ENCODE measurements around the gene AMACR.
"Not testable (repeated sequence)": the region's sequence is repeated elsewhere in the genome, so short reads cannot be mapped to it uniquely, and the experiment has no call there.

The AMACR gene

GRCh38 chr5:34016750-34017149 is 8.9 kb upstream of the AMACR start:
- no peak for DNase-seq (ENCODE audit: low read depth)
- H3K4me3 ChIP-seq (ENCODE audit: low read depth, low read length): no peak overlapping the region
- TF ChIP-seq CTCF (IDR thresholded peaks at IDR 0.05; ENCODE audit: insufficient read depth, low read depth, low read length, missing control alignments): no peak

- DNase-seq (ENCODE audit: low read depth): no peak
- H3K4me3 ChIP-seq (ENCODE audit: low read depth, low read length): no peak overlapping the region
- TF ChIP-seq CTCF (IDR thresholded peaks at IDR 0.05; ENCODE audit: insufficient read depth, low read depth, low read length, missing control alignments): no peak
These were observed 8.4 kb upstream of the AMACR start for GRCh38 chr5:34016222-34016621.

- H3K4me3 ChIP-seq (ENCODE audit: low read depth, low read length): no peak overlapping the region
- TF ChIP-seq CTCF (IDR thresholded peaks at IDR 0.05; ENCODE audit: insufficient read depth, low read depth, low read length, missing control alignments): no peak
- DNase-seq (ENCODE audit: low read depth): peak; percentile 6
These were observed 7.4 kb upstream of the AMACR start for GRCh38 chr5:34015120-34015822.

- no peak for TF ChIP-seq CTCF (IDR thresholded peaks at IDR 0.05; ENCODE audit: insufficient read depth, low read depth, low read length, missing control alignments)
- no peak overlapping the region for H3K4me3 ChIP-seq (ENCODE audit: low read depth, low read length)
- no peak for DNase-seq (ENCODE audit: low read depth)
These were observed 6.8 kb upstream of the AMACR start for GRCh38 chr5:34014626-34015025.

- TF ChIP-seq CTCF (IDR thresholded peaks at IDR 0.05; ENCODE audit: insufficient read depth, low read depth, low read length, missing control alignments): no peak
- H3K4me3 ChIP-seq (ENCODE audit: low read depth, low read length): no peak overlapping the region
- no peak for DNase-seq (ENCODE audit: low read depth)
These were observed 5.7 kb upstream of the AMACR start for GRCh38 chr5:34013547-34013946.

GRCh38 chr5:34012791-34013190 is 4.9 kb upstream of the AMACR start:
- H3K4me3 ChIP-seq (ENCODE audit: low read depth, low read length): no peak overlapping the region
- no peak for TF ChIP-seq CTCF (IDR thresholded peaks at IDR 0.05; ENCODE audit: insufficient read depth, low read depth, low read length, missing control alignments)
- DNase-seq (ENCODE audit: low read depth): no peak

- no peak for TF ChIP-seq CTCF (IDR thresholded peaks at IDR 0.05; ENCODE audit: insufficient read depth, low read depth, low read length, missing control alignments)
- DNase-seq (ENCODE audit: low read depth): no peak
- H3K4me3 ChIP-seq (ENCODE audit: low read depth, low read length): no peak overlapping the region
These were observed 3.7 kb upstream of the AMACR start for GRCh38 chr5:34011536-34011935.

- DNase-seq (ENCODE audit: low read depth); H3K4me3 ChIP-seq (ENCODE audit: low read depth, low read length): not testable (repeated sequence)
These were observed 2.3 kb upstream of the AMACR start for GRCh38 chr5:34010146-34010545.
